ENCODE results near the gene LKAAEAR1. TPM values are rescaled to one million over a fixed set of nuclear protein-coding genes. Genes with fewer than 3 reads are reported as not detected.

Gene LKAAEAR1
- total and polyA plus RNA-seq, 7 donors: 0.19 to 1.5 TPM; not detected in 5

- Histone ChIP-seq H3K27ac (no peak overlapping the region), H3K27me3 (peaks cover 34 to 52% (median 51%) of the 10 kb centered on the region in 3 donors), H3K4me3 (no peak overlapping the region), H3K4me1 (peaks cover 0 to 35% (median 32%) of the 10 kb centered on the region in 4 donors), H3K9me3 (no peaks in the 10 kb centered on the region), H3K36me3 (peaks cover 0 to 38% (median 12%) of the 10 kb centered on the region in 4 donors)
- intact Hi-C loops (cut with DNase I): no loop called here
- no peak for DNase-seq
- WGBS, 2 donors: 64 to 73% methylated on average over 17 of the region's 17 CpGs
- TF ChIP-seq POLR2AphosphoS5 (IDR thresholded peaks at IDR 0.05): no peak
- no peak for TF ChIP-seq POLR2A (IDR thresholded peaks at IDR 0.05)
- no peak for TF ChIP-seq CTCF (IDR thresholded peaks at IDR 0.05)
- TF ChIP-seq EP300 (IDR thresholded peaks at IDR 0.05): no peak
These were observed 47.6 kb downstream of the LKAAEAR1 start for GRCh38 chr20:64036346-64037198.

- TF ChIP-seq CTCF (IDR thresholded peaks at IDR 0.05): no peak
- no peak for TF ChIP-seq EP300 (IDR thresholded peaks at IDR 0.05)
- TF ChIP-seq POLR2AphosphoS5 (IDR thresholded peaks at IDR 0.05): no peak
- TF ChIP-seq POLR2A (IDR thresholded peaks at IDR 0.05): no peak
- 86 to 90% methylated on average over 10 of the region's 10 CpGs for WGBS, 2 donors
- Histone ChIP-seq H3K9me3 (no peaks in the 10 kb centered on the region), H3K27me3 (peaks cover 28 to 46% (median 45%) of the 10 kb centered on the region in 3 donors), H3K4me1 (peaks cover 0 to 34% (median 30%) of the 10 kb centered on the region in 4 donors), H3K36me3 (peaks cover 1 to 42% (median 13%) of the 10 kb centered on the region in 4 donors), H3K27ac (no peak within 1 kb of the TSS), H3K4me3 (no peak within 1 kb of the TSS)
- no peak for DNase-seq
- intact Hi-C loops (cut with DNase I): no loop called here
These were observed 48.3 kb downstream of the LKAAEAR1 start, which contains the start of gene C20orf204 for GRCh38 chr20:64035933-64036345. C20orf204 (plus strand) TSS chr20:64036182; CDS start chr20:64036324, 142 bp downstream.

- intact Hi-C loops (cut with DNase I): no loop called here
These were observed 48.9 kb downstream of the LKAAEAR1 start for GRCh38 chr20:64035066-64035932.

More at GRCh38 chr20:64035066-64035932, 48.9 kb downstream of the LKAAEAR1 start:
- Histone ChIP-seq H3K9me3 (no peaks in the 10 kb centered on the region), H3K4me3 (no peak overlapping the region), H3K36me3 (peaks cover 7 to 49% (median 17%) of the 10 kb centered on the region in 4 donors), H3K27ac (no peak overlapping the region), H3K4me1 (peaks cover 0 to 34% (median 30%) of the 10 kb centered on the region in 4 donors), H3K27me3 (peaks cover 25 to 39% (median 38%) of the 10 kb centered on the region in 3 donors)
- DNase-seq: peak; percentile 42
- 78 to 90% methylated on average over 17 of the region's 17 CpGs for WGBS, 2 donors
- TF ChIP-seq CTCF (IDR thresholded peaks at IDR 0.05) (no peak), POLR2A (IDR thresholded peaks at IDR 0.05) (no peak), EP300 (IDR thresholded peaks at IDR 0.05) (no peak), POLR2AphosphoS5 (IDR thresholded peaks at IDR 0.05) (no peak)
